ENCODE results near the gene FBXL7. TPM values are rescaled to one million over a fixed set of nuclear protein-coding genes. Genes with fewer than 3 reads are reported as not detected.

FBXL7 gene
- total RNA-seq, 1 donor from 2014 or later = 2.0 TPM

- ATAC-seq = no peak
These were observed 84.5 kb downstream of the FBXL7 start for GRCh38 chr5:15584528-15584927.

- no peak for ATAC-seq
These were observed 85.1 kb downstream of the FBXL7 start for GRCh38 chr5:15585128-15585527.

GRCh38 chr5:15585841-15586591 is 86.0 kb downstream of the FBXL7 start:
- no peak for ATAC-seq

GRCh38 chr5:15587916-15588315 is 87.9 kb downstream of the FBXL7 start:
- ATAC-seq = no peak

- no peak for ATAC-seq
These were observed 92.7 kb downstream of the FBXL7 start for GRCh38 chr5:15592728-15593127.

GRCh38 chr5:15594977-15595568 is 95.1 kb downstream of the FBXL7 start:
- no peak for ATAC-seq

- ATAC-seq = no peak
These were observed 95.9 kb downstream of the FBXL7 start for GRCh38 chr5:15595929-15596328.

GRCh38 chr5:15596936-15597335 is 97.0 kb downstream of the FBXL7 start:
- no peak for ATAC-seq

GRCh38 chr5:15597804-15598203 is 97.8 kb downstream of the FBXL7 start:
- ATAC-seq = no peak

- no peak for ATAC-seq
These were observed 98.4 kb downstream of the FBXL7 start for GRCh38 chr5:15598294-15598902.

GRCh38 chr5:15600035-15600434 is 100.1 kb downstream of the FBXL7 start:
- no peak for ATAC-seq

GRCh38 chr5:15601274-15601673 is 101.3 kb downstream of the FBXL7 start:
- ATAC-seq = no peak

- ATAC-seq = no peak
These were observed 101.9 kb downstream of the FBXL7 start for GRCh38 chr5:15601853-15602252.

- ATAC-seq = no peak
These were observed 105.0 kb downstream of the FBXL7 start for GRCh38 chr5:15604986-15605385.

- ATAC-seq = no peak
These were observed 106.2 kb downstream of the FBXL7 start for GRCh38 chr5:15606197-15606596.

GRCh38 chr5:15607076-15607475 is 107.1 kb downstream of the FBXL7 start:
- no peak for ATAC-seq

GRCh38 chr5:15609076-15609725 is 109.2 kb downstream of the FBXL7 start:
- ATAC-seq = no peak

- no peak for ATAC-seq
These were observed 110.2 kb downstream of the FBXL7 start for GRCh38 chr5:15610216-15610615.

- ATAC-seq = no peak
These were observed 111.0 kb downstream of the FBXL7 start for GRCh38 chr5:15611008-15611407.

GRCh38 chr5:15612915-15613635 is 113.1 kb downstream of the FBXL7 start:
- ATAC-seq = no peak

GRCh38 chr5:15614679-15615078 is 114.7 kb downstream of the FBXL7 start:
- no peak for ATAC-seq

- no peak for ATAC-seq
These were observed 115.9 kb downstream of the FBXL7 start for GRCh38 chr5:15615859-15616258.

GRCh38 chr5:15618938-15619337 is 119.0 kb downstream of the FBXL7 start:
- no peak for ATAC-seq
